K562 (cell line): Measurements from ENCODE around the gene CCR2. TPM values are rescaled to one million over a fixed set of nuclear protein-coding genes. Genes with fewer than 3 reads are reported as not detected.

Experiments
- ARID2 ChIP-seq: fragments of 450-650 bp; IDR thresholded peaks from 2 replicates; pipeline ENCODE4 v1.6.1; 2017; ENCODE audit warnings: antibody characterized with exemption, mild to moderate bottlenecking
- CC2D1A ChIP-seq: fragments of 450-650 bp; IDR thresholded peaks from 2 replicates; pipeline ENCODE4 v1.6.1; 2017; ENCODE audit warnings: mild to moderate bottlenecking
- ELK3 ChIP-seq: fragments of 450-650 bp; formaldehyde crosslinking; IDR thresholded peaks from 2 replicates; pipeline ENCODE4 v1.4.0; 2020; ENCODE audit warnings: mild to moderate bottlenecking
- GTF2A2 ChIP-seq: IDR thresholded peaks from 2 replicates; pipeline ENCODE4 v1.6.1; 2016; ENCODE audit warnings: mild to moderate bottlenecking, missing genetic modification characterization, missing compliant biosample characterization
- HDAC3 ChIP-seq: fragments of 450-650 bp; IDR thresholded peaks from 2 replicates; pipeline ENCODE4 v1.6.1; 2018; ENCODE audit warnings: borderline replicate concordance, mild to moderate bottlenecking, moderate library complexity; ENCODE audit not compliant: partially characterized antibody
- HDAC8 ChIP-seq: fragments of 450-650 bp; IDR thresholded peaks from 2 replicates; pipeline ENCODE4 v1.6.1; 2016; ENCODE audit warnings: mild to moderate bottlenecking, missing genetic modification characterization, moderate library complexity, missing compliant biosample characterization
- HNRNPL ChIP-seq: fragments of 200-400 bp; formaldehyde crosslinking; IDR thresholded peaks from 2 replicates; pipeline ENCODE4 v1.6.1; 2017; ENCODE audit warnings: low read depth, mild to moderate bottlenecking, low read length
- JUN ChIP-seq, 2 experiments: sonication (generic) in 1 of 2; formaldehyde crosslinking in 1 of 2; IDR thresholded peaks; 2 replicates each; pipeline versions ENCODE4 v1.6.1 to v1.8.0; 2012 to 2022; ENCODE audit warnings: borderline replicate concordance in 2 of 2, mild to moderate bottlenecking in 2 of 2, improper control_type of control experiment in 1 of 2, low read depth in 1 of 2, low read length in 1 of 2, missing genetic modification reagents in 1 of 2
- NELFE ChIP-seq: IDR thresholded peaks from 2 replicates; pipeline ENCODE4 v1.6.1; 2011; ENCODE audit warnings: mild to moderate bottlenecking; ENCODE audit not compliant: insufficient read depth, insufficient read length
- PHF20 ChIP-seq: fragments of 450-650 bp; IDR thresholded peaks from 2 replicates; pipeline ENCODE4 v1.6.1; 2018; ENCODE audit not compliant: partially characterized antibody
- POLR2B ChIP-seq: fragments of 450-650 bp; IDR thresholded peaks from 2 replicates; pipeline ENCODE4 v1.6.1; 2018; ENCODE audit warnings: low read depth; ENCODE audit not compliant: partially characterized antibody
- SMAD1 ChIP-seq: fragments of 150-350 bp; IDR thresholded peaks from 2 replicates; pipeline ENCODE4 v1.6.1; 2014; ENCODE audit warnings: low read length, low read depth; ENCODE audit not compliant: partially characterized antibody
- SMAD2 ChIP-seq: fragments of 150-350 bp; IDR thresholded peaks from 2 replicates; pipeline ENCODE4 v1.6.1; 2014; ENCODE audit warnings: low read depth, mild to moderate bottlenecking, low read length
- TCF7L2 ChIP-seq: fragments of 150-350 bp; IDR thresholded peaks from 2 replicates; pipeline ENCODE4 v1.6.1; 2016; ENCODE audit warnings: low read depth, mild to moderate bottlenecking, low read length, moderate library complexity
- ZNF12 ChIP-seq: sonication (generic); formaldehyde crosslinking; IDR thresholded peaks from 2 replicates; pipeline ENCODE4 v1.4.0; 2020; ENCODE audit warnings: mild to moderate bottlenecking, missing genetic modification reagents
- ZNF408 ChIP-seq: fragments of 250-450 bp; sonication (Bioruptor Pico); IDR thresholded peaks from 2 replicates; pipeline ENCODE4 v1.4.0; 2020; ENCODE audit warnings: low read depth, mild to moderate bottlenecking, moderate library complexity
- ZNF431 ChIP-seq: sonication (generic); formaldehyde crosslinking; IDR thresholded peaks from 2 replicates; pipeline ENCODE4 v1.8.0; 2022; ENCODE audit warnings: mild to moderate bottlenecking, missing genetic modification reagents
- ZSCAN29 ChIP-seq: fragments of 450-650 bp; IDR thresholded peaks from 2 replicates; pipeline ENCODE4 v1.6.1; 2017
- polyA plus RNA-seq, 8 experiments: library from polyadenylated mRNA; depleted of rRNA in 4 of 8; stranded (reverse) in 5 of 8; unstranded in 3 of 8; fragments of >200 nt; fragmentation: Nextera tagmentation in 2 of 8; fragmentation: Illumina TruSeq in 1 of 8; extraction: Ambion mirVana in 2 of 8; extraction: Trizol in 1 of 8; gene quantifications; 2 replicates each; pipeline versions ENCODE4 v1.2.1 to v1.2.3, GENCODE V29; 2011 to 2014; ENCODE audit warnings: inconsistent platforms in 1 of 8, missing spikeins in 1 of 8
- total RNA-seq, 7 experiments: library from RNA; depleted of rRNA in 6 of 7; stranded (reverse); fragments of >200 nt in 6 of 7; fragmentation: Illumina TruSeq in 2 of 7; extraction: Trizol in 2 of 7; gene quantifications; 2 replicates each; pipeline versions ENCODE4 v1.2.1 to v1.2.3, GENCODE V29; 2011 to 2021; ENCODE audit warnings: low replicate concordance in 1 of 7
- TF ChIP-seq, protein P1 (sequence below): sonication (generic); formaldehyde crosslinking; IDR thresholded peaks from 2 replicates; pipeline ENCODE4 v1.9.0; 2022; ENCODE audit warnings: mild to moderate bottlenecking, missing genetic modification reagents
- TF ChIP-seq, protein P2 (sequence below): fragments of 150-350 bp; conservative IDR thresholded peaks from 2 replicates; pipeline ENCODE4 v1.6.1; 2014; ENCODE audit warnings: low read length
- TF ChIP-seq, protein P3 (sequence below): sonication (generic); formaldehyde crosslinking; IDR thresholded peaks from 2 replicates; pipeline ENCODE4 v1.8.0; 2023; ENCODE audit warnings: mild to moderate bottlenecking, missing genetic modification reagents

The CCR2 gene
- total and polyA plus RNA-seq, 9 of the 15 experiments (the other 6 are each of a cell fraction or from before 2014, with no cell fraction given), result not detected

DNA sequence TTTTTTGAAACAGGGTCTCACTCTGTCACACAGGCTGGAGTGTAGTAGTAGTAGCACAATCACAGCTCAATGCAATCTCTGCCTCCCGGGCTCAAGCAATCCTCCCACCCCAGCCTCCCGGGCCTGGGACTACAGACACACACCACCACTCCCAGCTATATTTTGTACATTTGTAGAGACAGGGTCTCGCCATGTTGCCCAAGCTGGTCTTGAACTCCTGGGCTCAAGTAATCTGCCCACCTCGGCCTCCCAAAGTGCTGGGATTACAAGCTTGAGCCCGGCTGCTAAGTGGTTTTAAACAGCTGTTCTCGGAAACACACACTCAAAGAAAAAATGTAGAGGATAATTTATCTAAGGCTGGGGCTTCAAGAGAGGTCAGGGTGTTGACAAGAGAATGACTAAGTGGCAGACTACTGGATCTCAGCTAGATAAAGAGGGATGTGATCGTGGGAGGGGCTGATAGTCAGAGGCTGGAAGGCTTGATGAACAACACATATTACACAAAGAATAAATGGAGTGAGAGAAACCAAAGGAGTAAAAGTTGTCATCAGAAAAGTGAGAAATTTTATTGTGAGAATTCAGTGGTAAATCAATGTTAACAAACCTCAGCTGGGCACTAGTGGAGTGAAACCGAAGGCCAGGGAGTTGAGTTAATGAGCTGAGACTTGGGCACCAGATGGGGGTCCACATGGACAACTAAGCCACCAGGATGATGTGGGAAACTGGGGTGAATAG, 46.3 kb downstream of the CCR2 start (continued):
- TF ChIP-seq SMAD2 (no peak), ZNF12 (CRISPR knock-in tag) (no peak), NELFE (no peak), PHF20 (no peak), ZNF408 (no peak), ZNF431 (CRISPR knock-in tag) (no peak), GTF2A2 (no peak), HDAC8 (no peak), ZSCAN29 (no peak), JUN (IDR thresholded peaks at IDR 0.05; ENCODE audit: borderline replicate concordance, low read depth, low read length) (peak; percentile 89), JUN (CRISPR knock-in tag; IDR thresholded peaks at IDR 0.05; ENCODE audit: borderline replicate concordance) (no peak), CC2D1A (no peak), SMAD1 (no peak), HDAC3 (peak; percentile 88), TCF7L2 (no peak), ELK3 (CRISPR knock-in tag) (no peak), HNRNPL (no peak), ARID2 (no peak), POLR2B (no peak)
- TF ChIP-seq, protein P1, sequence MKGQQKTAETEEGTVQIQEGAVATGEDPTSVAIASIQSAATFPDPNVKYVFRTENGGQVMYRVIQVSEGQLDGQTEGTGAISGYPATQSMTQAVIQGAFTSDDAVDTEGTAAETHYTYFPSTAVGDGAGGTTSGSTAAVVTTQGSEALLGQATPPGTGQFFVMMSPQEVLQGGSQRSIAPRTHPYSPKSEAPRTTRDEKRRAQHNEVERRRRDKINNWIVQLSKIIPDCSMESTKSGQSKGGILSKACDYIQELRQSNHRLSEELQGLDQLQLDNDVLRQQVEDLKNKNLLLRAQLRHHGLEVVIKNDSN (CRISPR knock-in tag), result no peak
- TF ChIP-seq, protein P2, sequence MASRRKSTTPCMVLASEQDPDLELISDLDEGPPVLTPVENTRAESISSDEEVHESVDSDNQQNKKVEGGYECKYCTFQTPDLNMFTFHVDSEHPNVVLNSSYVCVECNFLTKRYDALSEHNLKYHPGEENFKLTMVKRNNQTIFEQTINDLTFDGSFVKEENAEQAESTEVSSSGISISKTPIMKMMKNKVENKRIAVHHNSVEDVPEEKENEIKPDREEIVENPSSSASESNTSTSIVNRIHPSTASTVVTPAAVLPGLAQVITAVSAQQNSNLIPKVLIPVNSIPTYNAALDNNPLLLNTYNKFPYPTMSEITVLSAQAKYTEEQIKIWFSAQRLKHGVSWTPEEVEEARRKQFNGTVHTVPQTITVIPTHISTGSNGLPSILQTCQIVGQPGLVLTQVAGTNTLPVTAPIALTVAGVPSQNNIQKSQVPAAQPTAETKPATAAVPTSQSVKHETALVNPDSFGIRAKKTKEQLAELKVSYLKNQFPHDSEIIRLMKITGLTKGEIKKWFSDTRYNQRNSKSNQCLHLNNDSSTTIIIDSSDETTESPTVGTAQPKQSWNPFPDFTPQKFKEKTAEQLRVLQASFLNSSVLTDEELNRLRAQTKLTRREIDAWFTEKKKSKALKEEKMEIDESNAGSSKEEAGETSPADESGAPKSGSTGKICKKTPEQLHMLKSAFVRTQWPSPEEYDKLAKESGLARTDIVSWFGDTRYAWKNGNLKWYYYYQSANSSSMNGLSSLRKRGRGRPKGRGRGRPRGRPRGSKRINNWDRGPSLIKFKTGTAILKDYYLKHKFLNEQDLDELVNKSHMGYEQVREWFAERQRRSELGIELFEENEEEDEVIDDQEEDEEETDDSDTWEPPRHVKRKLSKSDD, result no peak
- TF ChIP-seq, protein P3, sequence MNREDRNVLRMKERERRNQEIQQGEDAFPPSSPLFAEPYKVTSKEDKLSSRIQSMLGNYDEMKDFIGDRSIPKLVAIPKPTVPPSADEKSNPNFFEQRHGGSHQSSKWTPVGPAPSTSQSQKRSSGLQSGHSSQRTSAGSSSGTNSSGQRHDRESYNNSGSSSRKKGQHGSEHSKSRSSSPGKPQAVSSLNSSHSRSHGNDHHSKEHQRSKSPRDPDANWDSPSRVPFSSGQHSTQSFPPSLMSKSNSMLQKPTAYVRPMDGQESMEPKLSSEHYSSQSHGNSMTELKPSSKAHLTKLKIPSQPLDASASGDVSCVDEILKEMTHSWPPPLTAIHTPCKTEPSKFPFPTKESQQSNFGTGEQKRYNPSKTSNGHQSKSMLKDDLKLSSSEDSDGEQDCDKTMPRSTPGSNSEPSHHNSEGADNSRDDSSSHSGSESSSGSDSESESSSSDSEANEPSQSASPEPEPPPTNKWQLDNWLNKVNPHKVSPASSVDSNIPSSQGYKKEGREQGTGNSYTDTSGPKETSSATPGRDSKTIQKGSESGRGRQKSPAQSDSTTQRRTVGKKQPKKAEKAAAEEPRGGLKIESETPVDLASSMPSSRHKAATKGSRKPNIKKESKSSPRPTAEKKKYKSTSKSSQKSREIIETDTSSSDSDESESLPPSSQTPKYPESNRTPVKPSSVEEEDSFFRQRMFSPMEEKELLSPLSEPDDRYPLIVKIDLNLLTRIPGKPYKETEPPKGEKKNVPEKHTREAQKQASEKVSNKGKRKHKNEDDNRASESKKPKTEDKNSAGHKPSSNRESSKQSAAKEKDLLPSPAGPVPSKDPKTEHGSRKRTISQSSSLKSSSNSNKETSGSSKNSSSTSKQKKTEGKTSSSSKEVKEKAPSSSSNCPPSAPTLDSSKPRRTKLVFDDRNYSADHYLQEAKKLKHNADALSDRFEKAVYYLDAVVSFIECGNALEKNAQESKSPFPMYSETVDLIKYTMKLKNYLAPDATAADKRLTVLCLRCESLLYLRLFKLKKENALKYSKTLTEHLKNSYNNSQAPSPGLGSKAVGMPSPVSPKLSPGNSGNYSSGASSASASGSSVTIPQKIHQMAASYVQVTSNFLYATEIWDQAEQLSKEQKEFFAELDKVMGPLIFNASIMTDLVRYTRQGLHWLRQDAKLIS, result no peak
